ENCODE measurements around the gene PREX1.

PREX1 gene

DNA sequence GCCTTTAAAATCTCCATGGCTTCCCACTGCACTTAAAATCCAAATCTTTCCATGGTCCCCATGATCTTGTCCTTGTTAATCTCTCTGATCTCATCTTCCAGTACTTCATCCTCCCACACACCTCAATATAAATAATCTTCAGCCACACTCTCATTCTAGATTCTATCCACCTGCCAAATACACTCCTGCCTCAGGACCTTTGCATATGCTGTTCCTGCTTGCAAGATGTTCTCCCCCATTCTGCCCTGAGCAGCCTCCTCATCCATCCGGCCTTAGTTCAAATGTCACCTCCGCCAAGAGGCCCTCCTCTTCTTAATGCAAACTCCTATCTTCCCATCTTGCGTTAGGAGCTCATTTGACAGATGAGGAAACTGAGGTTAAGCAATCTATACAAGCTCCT lies 77.4 kb downstream of the PREX1 start:
- DNase-seq (ENCODE audit: low spot score) = no peak

- no peak for DNase-seq (ENCODE audit: low spot score)
Observed at GRCh38 chr20:48749437-48749836, 78.4 kb downstream of the PREX1 start.

DNA sequence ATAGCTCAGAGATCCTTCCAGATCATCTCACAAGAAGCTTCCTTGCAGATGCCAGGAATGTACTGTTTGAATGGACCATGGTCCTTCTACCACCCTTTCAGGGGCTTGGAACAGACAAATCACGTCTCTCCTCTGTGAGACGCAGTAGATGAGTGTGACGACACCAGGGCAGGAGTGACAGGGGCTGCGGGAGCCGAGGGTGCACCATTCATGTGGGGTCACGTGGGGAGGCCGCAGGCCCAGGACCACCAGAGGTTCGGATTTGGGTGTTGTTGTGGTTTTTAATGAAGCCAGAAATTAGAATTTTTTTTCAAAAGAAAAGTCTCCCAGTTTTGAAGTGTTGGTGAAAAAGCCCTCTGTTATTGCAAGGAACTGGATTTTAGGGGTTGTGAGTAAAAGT lies 79.2 kb downstream of the PREX1 start:
- DNase-seq (ENCODE audit: low spot score) = no peak

- DNase-seq (ENCODE audit: low spot score) = peak; percentile 16
Observed at GRCh38 chr20:48747840-48748414, 79.9 kb downstream of the PREX1 start.

DNA sequence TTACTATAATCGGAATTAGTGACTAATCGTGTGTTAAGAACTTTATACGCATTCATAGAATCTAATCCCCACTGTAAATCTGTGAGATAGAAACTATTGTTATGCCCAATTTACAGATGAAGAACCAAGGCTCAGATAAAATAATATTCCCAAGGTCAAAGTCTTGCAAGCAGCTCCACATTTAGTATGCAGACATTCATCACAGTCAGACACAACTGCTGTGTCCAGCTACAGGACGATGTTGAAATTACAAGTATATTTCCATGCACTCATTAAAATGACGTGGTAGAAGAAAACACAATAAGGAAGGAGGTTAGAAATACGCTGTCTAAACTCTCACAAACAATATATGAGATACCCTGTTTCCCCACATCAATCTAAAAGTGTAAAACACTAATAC lies 82.5 kb downstream of the PREX1 start:
- peak; percentile 34 for DNase-seq (ENCODE audit: low spot score)

GRCh38 chr20:48744515-48744914 lies 83.3 kb downstream of the PREX1 start:
- DNase-seq (ENCODE audit: low spot score) = no peak

GRCh38 chr20:48743807-48744206 lies 84.0 kb downstream of the PREX1 start:
- DNase-seq (ENCODE audit: low spot score) = no peak

DNA sequence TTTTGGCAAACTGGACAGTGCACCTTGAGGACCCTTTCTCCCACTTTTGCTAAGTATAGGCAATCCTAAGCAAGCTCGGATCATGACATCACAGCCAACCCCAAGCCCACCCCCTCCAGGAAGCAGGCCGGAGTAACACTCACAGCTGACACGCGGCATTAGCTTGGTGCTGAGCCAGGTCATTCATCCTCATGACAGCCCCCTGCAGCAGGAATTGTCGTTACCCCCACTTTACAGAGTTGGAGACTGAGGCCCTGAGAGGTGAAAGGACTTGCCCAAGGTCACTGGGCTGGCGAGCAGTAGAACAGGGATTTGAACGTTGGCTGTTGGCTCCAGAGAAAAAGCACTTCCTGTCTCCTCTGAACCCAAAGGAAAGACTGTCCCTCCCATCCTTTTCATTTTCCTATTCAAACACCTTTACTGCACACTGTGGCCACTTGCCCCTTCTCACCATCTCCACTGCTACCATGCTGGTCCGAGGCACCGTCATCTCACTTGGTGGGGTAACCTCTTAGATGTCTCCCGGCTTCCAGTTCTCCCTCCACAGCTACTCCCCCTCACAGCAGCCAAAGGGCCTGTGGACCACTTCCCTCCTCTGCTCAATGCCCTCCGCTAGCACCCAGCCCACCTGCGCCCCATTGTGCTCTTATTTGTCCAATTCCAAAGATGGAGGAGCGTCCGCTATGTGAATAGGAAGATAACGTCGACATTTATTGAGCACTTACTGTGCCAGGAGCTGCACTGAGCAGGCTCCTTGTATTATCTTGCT lies 84.7 kb downstream of the PREX1 start:
- no peak for DNase-seq (ENCODE audit: low spot score)

- no peak for DNase-seq (ENCODE audit: low spot score)
Observed at GRCh38 chr20:48742233-48742632, 85.6 kb downstream of the PREX1 start.

- no peak for DNase-seq (ENCODE audit: low spot score)
Observed at GRCh38 chr20:48741669-48742068, 86.1 kb downstream of the PREX1 start.

- DNase-seq (ENCODE audit: low spot score) = no peak
Observed at GRCh38 chr20:48740712-48741111, 87.1 kb downstream of the PREX1 start.

- DNase-seq (ENCODE audit: low spot score) = no peak
Observed at GRCh38 chr20:48740292-48740649, 87.5 kb downstream of the PREX1 start.

DNA sequence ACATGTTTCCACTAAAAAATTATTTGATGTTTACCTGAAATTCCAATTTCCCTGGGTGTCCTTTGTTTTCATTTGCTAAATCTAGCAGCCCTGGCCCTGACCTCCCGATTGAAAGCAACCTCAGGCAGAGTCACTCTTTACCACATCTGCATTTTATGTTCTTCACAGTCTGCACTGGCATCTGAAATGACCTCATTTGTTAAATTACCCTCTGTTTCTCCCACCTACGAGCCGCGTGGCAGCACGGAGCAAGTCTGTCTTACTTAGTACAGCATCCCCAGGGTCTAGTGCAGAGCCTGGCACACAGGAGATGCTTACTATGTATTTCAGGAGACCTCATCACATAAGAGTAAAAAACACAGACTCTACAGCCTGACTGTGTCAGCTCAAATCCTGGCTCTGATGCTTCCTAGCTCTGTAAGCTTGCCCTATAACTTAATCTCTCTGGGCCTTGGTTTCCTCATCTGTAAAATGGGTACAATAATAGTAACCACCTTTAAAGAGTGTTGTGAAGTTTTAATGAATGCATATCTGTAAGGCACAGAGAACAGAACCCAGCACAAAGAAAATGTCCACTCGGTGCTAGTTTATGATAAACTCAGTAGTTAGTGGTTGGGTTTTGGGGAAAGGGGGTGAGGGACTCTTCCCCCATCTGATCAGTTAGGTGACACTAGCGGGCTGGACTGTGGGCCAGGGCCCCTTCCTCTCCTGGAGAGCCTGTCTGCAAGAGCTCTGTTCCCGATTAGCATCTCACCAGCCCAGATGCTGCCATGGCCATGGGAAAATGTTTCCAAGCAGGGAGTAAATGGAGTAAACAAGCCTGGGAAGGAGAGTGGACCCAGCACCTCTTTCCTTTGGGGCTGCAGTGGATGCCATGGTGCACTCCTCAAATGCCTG lies 88.2 kb downstream of the PREX1 start:
- DNase-seq (ENCODE audit: low spot score) = no peak

GRCh38 chr20:48738399-48739304 lies 89.1 kb downstream of the PREX1 start:
- no peak for DNase-seq (ENCODE audit: low spot score)

DNA sequence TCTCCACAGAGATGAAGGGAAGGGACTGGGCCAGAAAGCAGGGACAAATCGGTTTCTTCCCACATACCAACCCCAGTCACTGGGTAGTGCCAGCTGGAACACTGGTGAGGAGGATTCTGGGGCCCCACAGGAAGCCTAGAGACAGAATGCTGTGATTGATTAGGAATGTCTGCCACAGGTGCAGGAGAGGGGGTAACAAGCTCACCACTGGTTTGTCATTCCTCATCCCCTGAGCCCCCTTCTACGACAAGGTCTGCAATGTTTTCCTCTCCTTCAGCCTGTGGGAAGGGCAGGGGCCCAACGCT lies 89.8 kb downstream of the PREX1 start:
- DNase-seq (ENCODE audit: low spot score) = no peak

DNA sequence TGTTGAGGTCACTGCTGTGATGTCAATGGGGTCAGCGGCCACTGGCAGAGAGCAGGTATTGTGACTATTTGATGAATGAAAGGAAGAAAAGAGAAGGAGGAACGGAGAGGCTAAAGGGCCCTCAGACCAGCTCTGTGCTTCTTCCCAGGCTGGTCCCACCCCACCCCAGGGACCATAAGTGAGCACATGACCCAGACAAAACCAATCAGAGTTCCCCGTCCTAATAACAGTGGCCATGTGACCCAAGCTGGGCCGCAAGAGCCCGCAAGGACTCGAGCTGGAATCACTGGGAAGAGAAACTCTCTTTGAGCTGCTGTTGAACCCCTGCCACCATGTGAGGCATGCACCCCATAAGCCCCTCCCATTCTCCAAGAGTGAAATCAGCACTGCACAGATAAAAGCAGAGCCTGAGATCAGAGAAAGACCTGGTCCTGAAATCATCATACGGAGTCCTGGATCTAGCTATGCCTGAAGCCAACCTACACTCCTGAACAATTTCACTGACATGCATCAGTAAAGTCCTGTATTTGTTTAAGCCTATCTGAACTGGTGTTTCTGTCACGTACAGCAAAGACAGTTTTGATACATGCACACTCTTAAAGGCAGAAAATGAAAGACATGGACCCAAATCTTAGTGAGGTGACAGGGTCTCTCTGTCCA lies 90.2 kb downstream of the PREX1 start:
- no peak for DNase-seq (ENCODE audit: low spot score)

GRCh38 chr20:48736636-48737035 lies 91.2 kb downstream of the PREX1 start:
- no peak for DNase-seq (ENCODE audit: low spot score)

DNA sequence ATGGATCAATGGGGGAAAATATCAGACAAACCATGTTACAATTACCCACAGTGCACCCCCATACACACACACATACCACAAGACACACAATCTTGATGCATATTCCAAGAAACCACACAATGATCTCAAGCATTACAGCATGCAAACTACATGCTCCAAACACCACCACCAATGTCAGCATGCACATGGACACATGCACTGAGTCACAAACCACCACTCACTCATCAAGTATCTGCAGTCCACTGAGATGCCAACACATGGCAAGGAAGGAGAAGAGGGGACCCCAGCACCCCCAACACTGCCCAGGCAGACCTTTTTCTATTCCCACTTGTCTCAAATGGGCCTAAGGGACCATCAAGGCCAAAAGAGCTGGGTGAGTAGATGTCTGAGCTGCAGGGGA lies 91.6 kb downstream of the PREX1 start:
- DNase-seq (ENCODE audit: low spot score) = no peak

GRCh38 chr20:48735112-48735511 lies 92.7 kb downstream of the PREX1 start:
- DNase-seq (ENCODE audit: low spot score) = no peak

- DNase-seq (ENCODE audit: low spot score) = no peak
Observed at GRCh38 chr20:48734104-48734749, 93.6 kb downstream of the PREX1 start.

DNA sequence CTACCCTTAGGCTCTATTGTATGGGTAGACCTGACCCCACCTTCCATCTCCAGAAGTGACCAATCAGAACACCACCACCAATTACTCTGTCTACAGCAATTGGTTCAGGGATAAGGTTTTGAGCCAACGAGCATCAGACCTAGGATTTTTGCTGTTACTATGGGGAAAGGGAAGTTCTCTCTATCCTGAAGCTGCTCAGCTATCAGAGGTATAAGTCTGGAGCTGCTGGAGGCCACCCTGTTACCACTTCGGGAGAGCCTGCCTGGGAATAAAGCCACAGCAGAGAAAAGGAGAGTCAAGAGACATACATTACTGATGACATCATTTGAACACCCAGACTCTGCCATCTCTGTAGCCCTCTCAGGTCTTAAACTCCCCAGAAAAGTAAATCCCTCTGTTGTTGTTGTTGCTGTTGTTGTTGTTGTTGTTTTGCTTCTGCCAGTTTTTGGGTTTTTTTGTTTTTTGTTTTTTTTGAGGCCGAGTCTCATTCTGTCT lies 94.5 kb downstream of the PREX1 start:
- DNase-seq (ENCODE audit: low spot score) = peak; percentile 52

Data from NAMALWA (cell line).